ENCODE data around the gene SSUH2. TPM values are rescaled to one million over a fixed set of nuclear protein-coding genes. Genes with fewer than 3 reads are reported as not detected.

SSUH2 gene
- total and polyA plus RNA-seq, 2 experiments from 2014 or later, result 0.73 to 2.3 TPM

DNA sequence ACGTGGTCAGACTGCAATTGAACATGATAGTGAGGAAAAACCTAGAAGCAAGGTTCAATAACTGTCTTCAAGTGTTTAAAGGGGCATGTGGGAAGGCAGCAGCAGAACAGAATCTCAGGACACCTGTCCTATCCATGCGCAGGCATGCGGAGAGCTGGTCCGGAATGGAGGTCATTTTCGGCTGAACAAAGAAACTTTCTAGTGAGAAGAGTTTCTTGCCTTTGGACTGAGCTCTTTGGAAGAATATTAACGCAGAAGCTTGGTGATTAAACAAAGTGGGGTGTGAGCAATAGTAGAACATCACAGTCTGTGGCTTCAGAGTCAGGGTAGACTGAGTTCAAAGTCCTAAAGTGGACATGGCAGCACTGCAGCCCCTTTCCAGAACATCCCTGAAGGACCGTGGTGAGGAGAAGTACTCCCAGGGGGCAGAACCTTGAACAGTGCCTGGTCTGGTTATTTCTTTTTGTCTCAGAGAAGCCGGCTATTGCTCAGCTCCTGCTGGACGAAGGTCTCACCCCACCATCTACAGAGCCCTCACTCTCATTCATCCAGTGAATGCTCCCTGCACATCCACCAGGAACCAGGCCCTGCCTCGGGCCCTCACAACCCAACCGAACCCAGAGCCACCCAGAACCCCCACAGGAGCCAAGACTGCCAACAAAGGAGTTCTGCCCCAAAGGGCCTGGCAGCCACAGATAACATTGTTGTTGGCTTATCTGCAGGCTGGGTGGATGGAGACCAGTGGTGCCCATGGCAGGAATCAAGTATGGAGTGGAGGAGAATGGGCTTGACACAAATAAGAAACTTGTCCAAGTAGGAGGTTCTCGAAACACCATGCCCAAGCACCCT is 2.8 kb upstream of the SSUH2 start:
- H3K27ac Mint-ChIP-seq, result no peak overlapping the region
- Histone ChIP-seq H3F3A (replicated peaks; ENCODE audit: low read depth) (no peaks in the 10 kb centered on the region), H3K27ac (ENCODE audit: low read depth) (no peak overlapping the region), H3K27me3 (ENCODE audit: insufficient read depth) (no peaks in the 10 kb centered on the region), H3K9me2 (ENCODE audit: insufficient read depth) (no peaks in the 10 kb centered on the region), H3K79me2 (replicated peaks; ENCODE audit: insufficient read depth) (no peaks in the 10 kb centered on the region), H3K4me2 (no peak overlapping the region), H3K4me3 (no peak overlapping the region), H4K20me1 (replicated peaks; ENCODE audit: insufficient read depth) (no peaks in the 10 kb centered on the region; the same call in 1 of the 2 replicates), H3K36me3 (ENCODE audit: insufficient read depth) (no peaks in the 10 kb centered on the region), H2AFZ (no peak overlapping the region), H3K4me1 (ENCODE audit: insufficient read depth) (no peaks in the 10 kb centered on the region)
- no peaks in the 10 kb centered on the region; the same call in 2 of the 3 replicates for H3K9me3 Mint-ChIP-seq
- no peaks in the 10 kb centered on the region; the same call in 2 of the 3 replicates for H3K36me3 Mint-ChIP-seq (ENCODE audit: low read depth)
- ATAC-seq (no peak), DNase-seq (ENCODE audit: low spot score) (no peak)
- no peaks in the 10 kb centered on the region; the same call in 2 of the 3 replicates for H3K4me1 Mint-ChIP-seq
- peaks cover 8% of the 10 kb centered on the region for H3K27me3 Mint-ChIP-seq (ENCODE audit: insufficient read depth, low read depth, poor library complexity)
- H3K4me3 Mint-ChIP-seq, result no peak overlapping the region
- TF ChIP-seq EZH2 (IDR thresholded peaks at IDR 0.05; ENCODE audit: low read depth, unreplicated experiment) (no peak), CTCF (conservative IDR thresholded peaks at IDR 0.05; ENCODE audit: low read depth in 2 of 2) (no peak), POLR2AphosphoS5 (IDR thresholded peaks at IDR 0.05; ENCODE audit: low read depth) (no peak), CREB1 (CRISPR knock-in tag; IDR thresholded peaks at IDR 0.05; ENCODE audit: low read depth) (no peak), NANOG (IDR thresholded peaks at IDR 0.05; ENCODE audit: borderline replicate concordance) (no peak), ZNF331 (CRISPR knock-in tag; IDR thresholded peaks at IDR 0.05; ENCODE audit: low read depth) (no peak), JUNB (IDR thresholded peaks at IDR 0.05; ENCODE audit: unreplicated experiment) (no peak), EZH2phosphoT487 (IDR thresholded peaks at IDR 0.05; ENCODE audit: unreplicated experiment) (no peak), STAT1 (IDR thresholded peaks at IDR 0.05; ENCODE audit: unreplicated experiment) (no peak), ZNF114 (CRISPR knock-in tag; IDR thresholded peaks at IDR 0.05) (no peak)
- TF ChIP-seq, protein P1, sequence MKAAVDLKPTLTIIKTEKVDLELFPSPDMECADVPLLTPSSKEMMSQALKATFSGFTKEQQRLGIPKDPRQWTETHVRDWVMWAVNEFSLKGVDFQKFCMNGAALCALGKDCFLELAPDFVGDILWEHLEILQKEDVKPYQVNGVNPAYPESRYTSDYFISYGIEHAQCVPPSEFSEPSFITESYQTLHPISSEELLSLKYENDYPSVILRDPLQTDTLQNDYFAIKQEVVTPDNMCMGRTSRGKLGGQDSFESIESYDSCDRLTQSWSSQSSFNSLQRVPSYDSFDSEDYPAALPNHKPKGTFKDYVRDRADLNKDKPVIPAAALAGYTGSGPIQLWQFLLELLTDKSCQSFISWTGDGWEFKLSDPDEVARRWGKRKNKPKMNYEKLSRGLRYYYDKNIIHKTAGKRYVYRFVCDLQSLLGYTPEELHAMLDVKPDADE (IDR thresholded peaks at IDR 0.05), result no peak
- TF ChIP-seq, protein P2, sequence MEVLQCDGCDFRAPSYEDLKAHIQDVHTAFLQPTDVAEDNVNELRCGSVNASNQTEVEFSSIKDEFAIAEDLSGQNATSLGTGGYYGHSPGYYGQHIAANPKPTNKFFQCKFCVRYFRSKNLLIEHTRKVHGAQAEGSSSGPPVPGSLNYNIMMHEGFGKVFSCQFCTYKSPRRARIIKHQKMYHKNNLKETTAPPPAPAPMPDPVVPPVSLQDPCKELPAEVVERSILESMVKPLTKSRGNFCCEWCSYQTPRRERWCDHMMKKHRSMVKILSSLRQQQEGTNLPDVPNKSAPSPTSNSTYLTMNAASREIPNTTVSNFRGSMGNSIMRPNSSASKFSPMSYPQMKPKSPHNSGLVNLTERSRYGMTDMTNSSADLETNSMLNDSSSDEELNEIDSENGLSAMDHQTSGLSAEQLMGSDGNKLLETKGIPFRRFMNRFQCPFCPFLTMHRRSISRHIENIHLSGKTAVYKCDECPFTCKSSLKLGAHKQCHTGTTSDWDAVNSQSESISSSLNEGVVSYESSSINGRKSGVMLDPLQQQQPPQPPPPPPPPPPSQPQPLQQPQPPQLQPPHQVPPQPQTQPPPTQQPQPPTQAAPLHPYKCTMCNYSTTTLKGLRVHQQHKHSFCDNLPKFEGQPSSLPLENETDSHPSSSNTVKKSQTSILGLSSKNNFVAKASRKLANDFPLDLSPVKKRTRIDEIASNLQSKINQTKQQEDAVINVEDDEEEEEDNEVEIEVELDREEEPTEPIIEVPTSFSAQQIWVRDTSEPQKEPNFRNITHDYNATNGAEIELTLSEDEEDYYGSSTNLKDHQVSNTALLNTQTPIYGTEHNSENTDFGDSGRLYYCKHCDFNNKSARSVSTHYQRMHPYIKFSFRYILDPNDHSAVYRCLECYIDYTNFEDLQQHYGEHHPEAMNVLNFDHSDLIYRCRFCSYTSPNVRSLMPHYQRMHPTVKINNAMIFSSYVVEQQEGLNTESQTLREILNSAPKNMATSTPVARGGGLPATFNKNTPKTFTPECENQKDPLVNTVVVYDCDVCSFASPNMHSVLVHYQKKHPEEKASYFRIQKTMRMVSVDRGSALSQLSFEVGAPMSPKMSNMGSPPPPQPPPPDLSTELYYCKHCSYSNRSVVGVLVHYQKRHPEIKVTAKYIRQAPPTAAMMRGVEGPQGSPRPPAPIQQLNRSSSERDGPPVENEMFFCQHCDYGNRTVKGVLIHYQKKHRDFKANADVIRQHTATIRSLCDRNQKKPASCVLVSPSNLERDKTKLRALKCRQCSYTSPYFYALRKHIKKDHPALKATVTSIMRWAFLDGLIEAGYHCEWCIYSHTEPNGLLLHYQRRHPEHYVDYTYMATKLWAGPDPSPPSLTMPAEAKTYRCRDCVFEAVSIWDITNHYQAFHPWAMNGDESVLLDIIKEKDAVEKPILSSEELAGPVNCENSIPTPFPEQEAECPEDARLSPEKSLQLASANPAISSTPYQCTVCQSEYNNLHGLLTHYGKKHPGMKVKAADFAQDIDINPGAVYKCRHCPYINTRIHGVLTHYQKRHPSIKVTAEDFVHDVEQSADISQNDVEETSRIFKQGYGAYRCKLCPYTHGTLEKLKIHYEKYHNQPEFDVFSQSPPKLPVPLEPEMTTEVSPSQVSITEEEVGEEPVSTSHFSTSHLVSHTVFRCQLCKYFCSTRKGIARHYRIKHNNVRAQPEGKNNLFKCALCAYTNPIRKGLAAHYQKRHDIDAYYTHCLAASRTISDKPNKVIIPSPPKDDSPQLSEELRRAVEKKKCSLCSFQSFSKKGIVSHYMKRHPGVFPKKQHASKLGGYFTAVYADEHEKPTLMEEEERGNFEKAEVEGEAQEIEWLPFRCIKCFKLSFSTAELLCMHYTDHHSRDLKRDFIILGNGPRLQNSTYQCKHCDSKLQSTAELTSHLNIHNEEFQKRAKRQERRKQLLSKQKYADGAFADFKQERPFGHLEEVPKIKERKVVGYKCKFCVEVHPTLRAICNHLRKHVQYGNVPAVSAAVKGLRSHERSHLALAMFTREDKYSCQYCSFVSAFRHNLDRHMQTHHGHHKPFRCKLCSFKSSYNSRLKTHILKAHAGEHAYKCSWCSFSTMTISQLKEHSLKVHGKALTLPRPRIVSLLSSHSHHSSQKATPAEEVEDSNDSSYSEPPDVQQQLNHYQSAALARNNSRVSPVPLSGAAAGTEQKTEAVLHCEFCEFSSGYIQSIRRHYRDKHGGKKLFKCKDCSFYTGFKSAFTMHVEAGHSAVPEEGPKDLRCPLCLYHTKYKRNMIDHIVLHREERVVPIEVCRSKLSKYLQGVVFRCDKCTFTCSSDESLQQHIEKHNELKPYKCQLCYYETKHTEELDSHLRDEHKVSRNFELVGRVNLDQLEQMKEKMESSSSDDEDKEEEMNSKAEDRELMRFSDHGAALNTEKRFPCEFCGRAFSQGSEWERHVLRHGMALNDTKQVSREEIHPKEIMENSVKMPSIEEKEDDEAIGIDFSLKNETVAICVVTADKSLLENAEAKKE (CRISPR knock-in tag; IDR thresholded peaks at IDR 0.05), result no peak
- TF ChIP-seq, protein P3, sequence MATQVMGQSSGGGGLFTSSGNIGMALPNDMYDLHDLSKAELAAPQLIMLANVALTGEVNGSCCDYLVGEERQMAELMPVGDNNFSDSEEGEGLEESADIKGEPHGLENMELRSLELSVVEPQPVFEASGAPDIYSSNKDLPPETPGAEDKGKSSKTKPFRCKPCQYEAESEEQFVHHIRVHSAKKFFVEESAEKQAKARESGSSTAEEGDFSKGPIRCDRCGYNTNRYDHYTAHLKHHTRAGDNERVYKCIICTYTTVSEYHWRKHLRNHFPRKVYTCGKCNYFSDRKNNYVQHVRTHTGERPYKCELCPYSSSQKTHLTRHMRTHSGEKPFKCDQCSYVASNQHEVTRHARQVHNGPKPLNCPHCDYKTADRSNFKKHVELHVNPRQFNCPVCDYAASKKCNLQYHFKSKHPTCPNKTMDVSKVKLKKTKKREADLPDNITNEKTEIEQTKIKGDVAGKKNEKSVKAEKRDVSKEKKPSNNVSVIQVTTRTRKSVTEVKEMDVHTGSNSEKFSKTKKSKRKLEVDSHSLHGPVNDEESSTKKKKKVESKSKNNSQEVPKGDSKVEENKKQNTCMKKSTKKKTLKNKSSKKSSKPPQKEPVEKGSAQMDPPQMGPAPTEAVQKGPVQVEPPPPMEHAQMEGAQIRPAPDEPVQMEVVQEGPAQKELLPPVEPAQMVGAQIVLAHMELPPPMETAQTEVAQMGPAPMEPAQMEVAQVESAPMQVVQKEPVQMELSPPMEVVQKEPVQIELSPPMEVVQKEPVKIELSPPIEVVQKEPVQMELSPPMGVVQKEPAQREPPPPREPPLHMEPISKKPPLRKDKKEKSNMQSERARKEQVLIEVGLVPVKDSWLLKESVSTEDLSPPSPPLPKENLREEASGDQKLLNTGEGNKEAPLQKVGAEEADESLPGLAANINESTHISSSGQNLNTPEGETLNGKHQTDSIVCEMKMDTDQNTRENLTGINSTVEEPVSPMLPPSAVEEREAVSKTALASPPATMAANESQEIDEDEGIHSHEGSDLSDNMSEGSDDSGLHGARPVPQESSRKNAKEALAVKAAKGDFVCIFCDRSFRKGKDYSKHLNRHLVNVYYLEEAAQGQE (IDR thresholded peaks at IDR 0.05; ENCODE audit: unreplicated experiment), result no peak
